GM23248 (cell line): ENCODE measurements around the gene ASIC4.

Source experiments
- EZH2 ChIP-seq: fragments of 200-600 bp; sonication (generic); IDR thresholded peaks from 2 replicates; pipeline ENCODE4 v1.6.1; 2018; ENCODE audit warnings: antibody characterized with exemption, mild to moderate bottlenecking; ENCODE audit not compliant: insufficient read depth, poor library complexity, severe bottlenecking
- EZH2phosphoT487 ChIP-seq: fragments of 200-600 bp; sonication (generic); IDR thresholded peaks from 2 replicates; pipeline ENCODE4 v1.6.1; 2018; ENCODE audit warnings: antibody characterized with exemption, moderate library complexity, mild to moderate bottlenecking, low read depth; ENCODE audit not compliant: insufficient read depth

- TF ChIP-seq EZH2phosphoT487 (no peak), EZH2 (no peak)
Observed at GRCh38 chr2:219553168-219553417, 38.8 kb downstream of the ASIC4 start.
